Nephron (organoid): Measurements from ENCODE around the gene METTL9.
"Not testable (repeated sequence)": the region's sequence is repeated elsewhere in the genome, so short reads cannot be mapped to it uniquely, and the experiment has no call there.

ENCODE experiments used
- H3K27ac Mint-ChIP-seq, 3 experiments: 2 replicates each; pipeline ENCODE4 v1.8.0; 2020; ENCODE audit warnings: mixed read lengths in 3 of 3, mild to moderate bottlenecking in 2 of 3, moderate library complexity in 1 of 3
- H3K27me3 Mint-ChIP-seq: 2 replicates; pipeline ENCODE4 v1.8.0; 2021; ENCODE audit warnings: low read depth, mild to moderate bottlenecking, moderate library complexity, mixed read lengths
- H3K36me3 Mint-ChIP-seq: 2 replicates; pipeline ENCODE4 v1.8.0; 2020; ENCODE audit warnings: low read depth, mixed read lengths
- H3K4me1 Mint-ChIP-seq: 2 replicates; pipeline ENCODE4 v1.8.0; 2020; ENCODE audit warnings: mixed read lengths
- H3K4me3 Mint-ChIP-seq, 3 experiments: 2 replicates each; pipeline ENCODE4 v1.8.0; 2020; ENCODE audit warnings: mild to moderate bottlenecking in 3 of 3, mixed read lengths in 3 of 3, moderate library complexity in 2 of 3
- H3K9me3 Mint-ChIP-seq: 2 replicates; pipeline ENCODE4 v1.8.0; 2020; ENCODE audit warnings: mixed read lengths
- CTCF ChIP-seq, 3 experiments: fragments of 200-600 bp; sonication (generic); IDR thresholded peaks; one replicate each; pipeline ENCODE4 v1.5.0; 2021; ENCODE audit warnings: antibody characterized with exemption in 3 of 3; ENCODE audit not compliant: unreplicated experiment in 3 of 3

The METTL9 gene

GRCh38 chr16:21568502-21569189 lies 30.7 kb upstream of the METTL9 start:
- no peak for TF ChIP-seq CTCF (IDR thresholded peaks at IDR 0.05; ENCODE audit: unreplicated experiment in 3 of 3)
- Mint-ChIP-seq H3K9me3 (no peaks in the 10 kb centered on the region), H3K36me3 (no peaks in the 10 kb centered on the region), H3K4me1 (peaks cover 11% of the 10 kb centered on the region), H3K4me3 (no peak overlapping the region), H3K27me3 (peaks cover 21% of the 10 kb centered on the region), H3K27ac (no peak overlapping the region)

- peaks cover 11% of the 10 kb centered on the region for H3K27me3 Mint-ChIP-seq
- H3K4me1 Mint-ChIP-seq, result peaks cover 11% of the 10 kb centered on the region
- no peak overlapping the region for H3K27ac Mint-ChIP-seq
- no peaks in the 10 kb centered on the region for H3K36me3 Mint-ChIP-seq
- TF ChIP-seq CTCF (IDR thresholded peaks at IDR 0.05; ENCODE audit: unreplicated experiment in 3 of 3), result no peak
- H3K4me3 Mint-ChIP-seq, result no peak overlapping the region
- H3K9me3 Mint-ChIP-seq, result no peaks in the 10 kb centered on the region
Measured at GRCh38 chr16:21570676-21571017, 28.7 kb upstream of the METTL9 start.

GRCh38 chr16:21573506-21573905 lies 25.9 kb upstream of the METTL9 start:
- Mint-ChIP-seq H3K27me3 (peaks cover 16% of the 10 kb centered on the region), H3K4me1 (peaks cover 11% of the 10 kb centered on the region)
- H3K4me3 Mint-ChIP-seq, H3K36me3 Mint-ChIP-seq, H3K9me3 Mint-ChIP-seq, H3K27ac Mint-ChIP-seq: not testable (repeated sequence)

- no peaks in the 10 kb centered on the region for H3K9me3 Mint-ChIP-seq
- no peak overlapping the region for H3K4me3 Mint-ChIP-seq
- peaks cover 18% of the 10 kb centered on the region for H3K27me3 Mint-ChIP-seq
- H3K27ac Mint-ChIP-seq, result no peak overlapping the region
- H3K36me3 Mint-ChIP-seq, result no peaks in the 10 kb centered on the region
- H3K4me1 Mint-ChIP-seq, result peaks cover 9% of the 10 kb centered on the region
- no peak for TF ChIP-seq CTCF (IDR thresholded peaks at IDR 0.05; ENCODE audit: unreplicated experiment in 3 of 3)
Measured at GRCh38 chr16:21574372-21574771, 25.0 kb upstream of the METTL9 start.

- not testable (repeated sequence) for H3K4me3 Mint-ChIP-seq, H3K27ac Mint-ChIP-seq, H3K9me3 Mint-ChIP-seq, H3K36me3 Mint-ChIP-seq, H3K4me1 Mint-ChIP-seq
- H3K27me3 Mint-ChIP-seq, result peaks cover 22% of the 10 kb centered on the region
Measured at GRCh38 chr16:21576323-21576722, 23.1 kb upstream of the METTL9 start.

- H3K36me3 Mint-ChIP-seq, H3K4me1 Mint-ChIP-seq, H3K27ac Mint-ChIP-seq, H3K4me3 Mint-ChIP-seq, H3K9me3 Mint-ChIP-seq: not testable (repeated sequence)
- peaks cover 19% of the 10 kb centered on the region for H3K27me3 Mint-ChIP-seq
Measured at GRCh38 chr16:21577487-21577886, 21.9 kb upstream of the METTL9 start.

GRCh38 chr16:21578311-21578710 lies 21.1 kb upstream of the METTL9 start:
- not testable (repeated sequence) for H3K4me3 Mint-ChIP-seq, H3K4me1 Mint-ChIP-seq, H3K36me3 Mint-ChIP-seq, H3K9me3 Mint-ChIP-seq, H3K27ac Mint-ChIP-seq
- peaks cover 19% of the 10 kb centered on the region for H3K27me3 Mint-ChIP-seq

GRCh38 chr16:21580131-21580530 lies 19.2 kb upstream of the METTL9 start:
- H3K9me3 Mint-ChIP-seq, H3K4me1 Mint-ChIP-seq, H3K27ac Mint-ChIP-seq, H3K36me3 Mint-ChIP-seq, H3K4me3 Mint-ChIP-seq: not testable (repeated sequence)
- H3K27me3 Mint-ChIP-seq, result peaks cover 22% of the 10 kb centered on the region

- no peak overlapping the region for H3K4me3 Mint-ChIP-seq
- H3K36me3 Mint-ChIP-seq, result no peaks in the 10 kb centered on the region
Measured at GRCh38 chr16:21580807-21581206, 18.6 kb upstream of the METTL9 start.

More at GRCh38 chr16:21580807-21581206, 18.6 kb upstream of the METTL9 start:
- no peaks in the 10 kb centered on the region for H3K4me1 Mint-ChIP-seq
- no peak overlapping the region for H3K27ac Mint-ChIP-seq
- H3K27me3 Mint-ChIP-seq, result peaks cover 22% of the 10 kb centered on the region
- no peaks in the 10 kb centered on the region for H3K9me3 Mint-ChIP-seq
- no peak for TF ChIP-seq CTCF (IDR thresholded peaks at IDR 0.05; ENCODE audit: unreplicated experiment in 3 of 3)
